GM19193 (cell line): ENCODE measurements around the gene FER.

Source experiments
- POLR2A ChIP-seq: IDR thresholded peaks from 4 replicates; pipeline ENCODE4 v1.6.1; 2011; ENCODE audit not compliant: insufficient read depth, insufficient read length; ENCODE audit errors: extremely low read depth

Gene FER

DNA sequence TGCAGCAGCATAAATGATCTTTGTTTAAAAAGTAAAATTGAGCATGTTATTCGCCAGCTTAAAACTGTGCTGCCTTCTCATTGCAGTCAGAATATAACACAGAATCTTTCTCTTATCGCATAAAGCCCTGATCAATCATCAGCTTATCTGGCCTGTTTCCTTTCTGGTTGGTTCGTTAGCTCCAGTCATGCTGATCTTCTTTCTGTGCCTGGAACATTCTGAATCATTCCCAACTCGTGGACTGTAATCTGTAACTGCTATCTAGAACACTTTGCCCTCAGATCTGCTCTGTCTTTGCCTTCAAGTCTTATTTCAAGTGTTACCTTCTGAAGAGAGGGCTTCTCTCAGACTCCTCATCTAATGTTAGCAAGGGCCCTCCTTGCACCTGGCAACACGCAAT, 11.9 kb upstream of the FER start:
- no peak for TF ChIP-seq POLR2A

DNA sequence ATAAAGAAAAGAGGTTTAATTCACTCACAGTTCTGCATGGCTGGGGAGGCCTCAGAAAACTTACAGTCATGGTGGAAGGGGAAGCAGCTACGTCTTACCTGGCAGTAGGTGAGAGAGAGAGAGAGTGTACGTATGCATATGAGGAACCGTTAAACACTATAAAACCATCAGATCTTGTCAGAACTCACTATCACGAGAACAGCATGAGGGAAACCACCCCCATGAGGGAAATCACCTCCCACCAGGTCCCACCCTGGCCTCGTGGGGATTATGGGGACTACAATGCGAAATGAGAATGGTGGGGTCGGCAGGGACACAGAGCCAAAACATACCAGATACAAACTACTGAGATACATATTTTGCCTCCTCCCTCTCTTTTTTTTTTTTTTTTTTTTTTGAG, 10.8 kb upstream of the FER start:
- TF ChIP-seq POLR2A: no peak

DNA sequence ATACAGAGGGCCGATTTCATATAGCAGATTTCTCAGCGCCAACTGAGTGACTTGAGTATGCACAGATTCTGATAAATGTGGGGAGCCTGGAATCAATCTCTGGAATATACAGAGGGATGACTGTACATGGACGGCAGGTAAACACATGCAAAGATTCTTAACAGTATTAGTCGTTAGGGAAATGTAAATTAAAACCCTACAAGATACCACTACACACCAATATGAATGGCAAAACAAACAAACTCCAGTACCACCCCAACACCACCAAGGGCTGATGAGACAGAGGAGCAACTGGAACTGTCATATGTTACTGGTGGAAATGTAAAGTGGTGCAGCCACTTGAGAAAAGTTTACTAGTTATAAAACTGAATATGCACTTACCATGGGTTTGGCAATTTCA, 8.3 kb upstream of the FER start:
- TF ChIP-seq POLR2A: no peak

DNA sequence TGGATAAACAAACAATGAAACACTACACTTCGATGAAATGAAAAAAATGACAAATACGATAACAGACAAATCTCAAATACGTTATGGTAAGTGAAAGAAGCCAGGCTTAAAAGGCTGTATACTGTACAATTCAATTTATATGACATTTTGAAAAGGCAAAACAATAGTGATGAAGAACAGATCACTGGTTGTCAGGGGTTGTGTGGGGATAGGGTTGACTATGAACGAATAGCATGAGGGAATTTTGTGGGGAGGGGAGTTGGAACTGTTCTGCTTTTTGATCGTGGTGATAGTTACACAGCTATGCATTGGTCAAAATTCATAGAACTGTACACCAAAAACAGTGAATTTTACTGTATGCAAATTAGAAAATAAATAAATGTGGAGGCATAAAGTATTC, 7.8 kb upstream of the FER start:
- TF ChIP-seq POLR2A: no peak

DNA sequence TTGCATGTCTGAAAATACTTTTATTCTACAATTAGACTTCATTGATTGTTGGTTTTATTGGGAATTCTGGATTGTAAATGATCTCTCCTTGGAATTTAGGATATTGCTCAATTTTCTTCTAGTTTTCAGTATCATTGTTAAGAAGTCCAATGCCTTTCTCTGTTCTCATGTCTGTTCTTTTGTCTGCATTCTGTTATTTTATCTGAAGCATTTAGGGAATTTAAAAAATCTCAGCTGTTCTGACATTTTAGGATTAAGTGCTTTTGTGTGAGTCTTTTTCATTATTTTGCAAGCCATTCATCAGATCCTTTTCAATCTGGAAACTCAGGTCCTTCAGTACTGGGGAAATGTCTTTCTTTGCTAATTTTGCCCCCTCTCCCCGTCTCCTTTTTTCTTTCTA, 4.4 kb upstream of the FER start:
- no peak for TF ChIP-seq POLR2A

DNA sequence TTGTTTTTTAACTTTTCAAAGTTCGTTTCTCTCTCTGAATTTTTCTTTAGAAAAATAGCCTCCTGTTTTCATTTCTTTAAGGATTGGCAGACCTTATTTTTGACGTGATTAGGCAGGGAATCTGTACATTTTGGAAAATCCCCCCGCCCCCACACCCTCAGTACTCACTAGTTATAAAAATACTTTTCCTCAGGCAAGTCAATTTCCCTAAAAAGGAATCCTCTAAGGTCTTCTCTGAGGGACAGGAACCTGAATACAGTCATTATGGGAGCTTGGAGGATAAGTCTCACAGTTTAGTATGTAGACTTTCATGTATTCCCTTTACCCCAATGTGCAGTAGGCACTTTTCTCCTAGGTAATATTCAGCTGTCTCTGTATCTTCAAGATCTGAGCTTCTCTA, 3.9 kb upstream of the FER start:
- no peak for TF ChIP-seq POLR2A

DNA sequence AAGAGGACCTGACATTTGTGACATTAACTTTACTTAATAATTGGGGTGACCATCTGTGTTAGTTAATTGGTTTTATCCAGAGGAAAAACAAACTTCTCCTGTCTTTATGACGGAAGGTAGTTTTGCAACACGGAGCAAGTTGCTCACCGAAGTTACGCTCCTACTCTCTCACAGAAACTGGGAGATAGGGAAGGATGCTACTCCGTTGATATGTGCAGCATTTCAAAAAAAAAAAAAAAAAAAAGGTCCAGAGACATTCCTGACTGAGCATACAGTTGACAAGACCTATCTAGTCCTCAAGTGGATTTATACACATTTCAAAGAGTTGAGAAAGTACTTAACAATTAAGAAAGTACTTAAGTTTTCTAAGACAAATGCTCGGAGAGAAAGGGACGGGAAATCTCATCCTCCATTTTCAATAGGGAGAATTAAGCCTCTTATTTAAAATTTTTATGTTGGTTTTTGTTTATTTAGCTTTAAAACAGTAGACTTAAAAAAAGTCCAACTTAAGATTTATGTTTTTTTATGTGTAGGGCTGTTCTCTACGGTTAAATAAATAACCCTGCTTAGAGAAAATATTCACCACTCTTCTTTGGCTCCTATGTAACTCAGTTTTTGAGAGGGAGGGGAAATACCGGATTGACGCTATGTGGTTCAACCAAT, 455 bp upstream of the FER start:
- TF ChIP-seq POLR2A: no peak

DNA sequence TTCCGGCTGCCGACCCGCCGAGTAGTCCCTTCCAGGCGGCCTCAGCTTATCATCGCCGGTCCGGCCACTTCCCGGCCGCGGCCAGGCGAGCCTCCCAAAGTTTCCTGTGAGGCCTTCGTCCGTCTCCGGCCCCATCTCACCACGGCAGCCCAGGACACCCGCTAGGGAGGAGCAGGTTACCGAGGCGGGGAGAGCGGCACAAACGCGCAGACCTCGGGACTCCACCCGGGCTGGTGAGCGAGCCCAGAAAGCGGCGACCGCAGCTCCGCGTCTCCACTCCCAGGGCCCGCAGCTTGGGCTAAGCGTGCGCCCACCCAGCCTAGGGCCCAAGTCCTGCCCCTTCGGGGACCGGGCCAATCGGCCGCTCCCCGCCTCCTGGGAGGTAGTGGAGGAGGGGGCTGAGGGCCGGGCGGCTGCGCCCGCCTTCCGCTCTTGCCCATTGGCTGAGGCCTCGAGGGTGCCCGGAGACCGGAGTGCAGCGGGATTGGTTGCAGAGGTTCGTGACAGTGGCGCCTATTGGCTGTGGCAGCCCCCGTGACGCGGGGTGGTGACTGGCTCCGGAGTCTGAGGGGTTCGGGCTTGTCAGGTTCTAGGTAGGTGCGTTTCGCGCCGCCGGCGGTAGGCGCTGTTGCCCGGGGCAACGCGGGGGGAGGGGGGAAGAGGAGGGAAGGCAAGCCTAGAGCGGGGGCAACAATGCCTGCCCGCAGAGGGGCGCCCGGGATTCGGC, 867 bp downstream of the FER start:
- TF ChIP-seq POLR2A: peak; percentile 99

DNA sequence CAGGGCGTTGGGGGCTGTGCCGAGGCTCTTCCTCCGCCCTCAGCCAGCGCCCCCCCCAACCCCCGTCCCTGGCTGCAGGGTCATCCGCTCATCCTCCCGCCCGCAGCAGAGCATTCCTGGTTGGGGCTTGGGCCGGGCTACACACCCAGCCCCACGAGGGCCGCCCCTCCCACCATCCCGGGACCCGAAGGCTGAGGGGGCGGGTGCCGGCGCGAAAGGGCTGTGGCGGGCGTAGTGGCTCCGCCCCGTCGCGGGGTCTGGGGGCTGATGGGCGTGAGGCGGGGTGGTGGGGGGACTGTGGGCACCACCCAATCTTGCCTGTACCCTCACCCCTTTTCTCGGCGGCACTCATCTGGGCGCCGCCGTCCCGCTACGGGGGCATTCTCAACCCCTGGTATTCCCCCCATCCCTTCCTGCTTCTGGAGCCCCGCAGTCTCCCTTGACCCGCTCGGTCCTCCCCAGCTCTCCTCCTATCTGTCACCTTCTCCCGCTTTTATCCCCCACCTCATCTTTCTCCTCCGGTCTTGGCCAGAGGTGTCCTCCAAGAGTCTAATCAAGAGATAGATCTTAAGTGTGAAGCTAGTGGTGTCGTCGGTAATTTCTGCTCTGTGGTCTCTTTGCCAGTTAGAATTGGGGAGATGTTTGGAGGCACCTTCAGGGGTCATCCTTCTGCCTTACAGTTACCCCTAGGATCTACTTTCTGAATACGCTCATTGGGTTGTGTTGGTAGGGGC, 1.6 kb downstream of the FER start:
- no peak for TF ChIP-seq POLR2A

DNA sequence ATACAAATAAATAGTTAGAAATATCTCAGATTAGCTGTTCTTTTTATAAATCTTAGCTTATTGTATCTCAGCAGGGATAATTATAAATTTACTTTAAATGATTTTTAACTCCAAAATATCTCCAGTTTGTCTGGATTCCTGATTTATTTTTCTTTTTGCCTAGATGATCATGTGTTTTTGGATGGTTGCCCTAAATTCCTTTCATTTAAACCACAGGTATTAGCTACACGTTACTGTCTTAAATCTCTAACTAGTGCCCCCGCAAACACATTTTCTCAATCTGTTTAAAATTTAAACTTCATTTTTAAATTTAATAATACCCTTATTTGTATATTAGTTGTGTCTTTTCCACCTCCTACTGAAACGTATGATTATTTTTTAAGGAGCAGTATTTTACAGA, 5.6 kb downstream of the FER start:
- no peak for TF ChIP-seq POLR2A

DNA sequence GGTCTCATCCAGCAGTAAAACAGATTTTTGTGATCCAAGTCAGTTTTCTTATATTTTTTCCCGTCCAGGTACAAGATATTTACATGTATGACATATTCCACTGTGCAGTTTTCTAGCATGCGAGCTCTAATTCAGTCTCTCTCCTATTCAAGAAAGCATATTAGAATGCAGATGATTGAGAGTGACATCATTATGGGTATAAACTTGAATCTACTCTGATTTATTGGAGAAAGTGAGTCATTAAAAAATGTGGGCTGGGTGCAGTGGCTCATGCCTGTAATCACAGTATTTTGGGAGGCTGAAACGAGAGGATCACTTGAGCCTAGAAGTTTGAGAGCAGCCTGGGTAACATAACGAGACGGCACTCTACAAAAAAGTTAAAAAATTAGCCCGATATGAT, 6.2 kb downstream of the FER start:
- no peak for TF ChIP-seq POLR2A

DNA sequence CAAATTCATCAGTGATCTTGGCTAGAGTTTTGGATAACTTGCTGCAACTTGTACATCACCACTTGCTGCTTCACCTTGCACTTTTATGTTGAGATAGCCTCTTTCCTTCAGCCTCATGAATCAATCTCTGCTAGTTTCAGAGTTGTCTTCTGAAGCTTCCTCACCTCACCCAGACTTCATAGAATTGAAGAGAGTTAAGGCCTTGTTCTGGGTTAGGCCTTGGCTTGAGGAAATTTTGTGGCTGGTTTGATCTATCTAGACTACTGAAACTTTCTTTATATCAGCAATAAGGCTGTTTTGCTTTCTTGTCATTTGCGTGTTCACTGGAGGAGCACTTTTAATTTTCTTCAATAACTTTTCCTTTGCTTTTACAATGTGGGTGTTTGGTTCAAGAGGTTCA, 12.8 kb downstream of the FER start:
- no peak for TF ChIP-seq POLR2A

DNA sequence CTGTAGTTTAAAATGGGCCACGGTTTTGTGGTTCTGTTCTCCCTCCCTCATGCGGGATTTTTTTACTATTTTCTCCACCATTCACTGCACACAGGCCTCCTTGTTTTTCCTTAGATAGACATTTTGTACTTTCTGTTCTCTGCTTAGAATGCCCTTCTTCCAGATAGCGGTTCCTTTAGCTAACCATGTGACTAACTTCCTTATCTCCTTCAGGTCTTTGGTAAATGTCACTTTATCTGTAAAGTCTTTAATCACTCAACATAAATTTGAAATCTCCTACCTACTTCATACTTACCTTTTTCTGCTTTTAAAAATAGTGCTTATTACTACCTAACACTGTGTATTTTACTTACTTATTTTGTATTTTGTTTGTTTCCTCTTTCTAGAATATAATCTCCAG, 15.0 kb downstream of the FER start:
- TF ChIP-seq POLR2A: no peak

DNA sequence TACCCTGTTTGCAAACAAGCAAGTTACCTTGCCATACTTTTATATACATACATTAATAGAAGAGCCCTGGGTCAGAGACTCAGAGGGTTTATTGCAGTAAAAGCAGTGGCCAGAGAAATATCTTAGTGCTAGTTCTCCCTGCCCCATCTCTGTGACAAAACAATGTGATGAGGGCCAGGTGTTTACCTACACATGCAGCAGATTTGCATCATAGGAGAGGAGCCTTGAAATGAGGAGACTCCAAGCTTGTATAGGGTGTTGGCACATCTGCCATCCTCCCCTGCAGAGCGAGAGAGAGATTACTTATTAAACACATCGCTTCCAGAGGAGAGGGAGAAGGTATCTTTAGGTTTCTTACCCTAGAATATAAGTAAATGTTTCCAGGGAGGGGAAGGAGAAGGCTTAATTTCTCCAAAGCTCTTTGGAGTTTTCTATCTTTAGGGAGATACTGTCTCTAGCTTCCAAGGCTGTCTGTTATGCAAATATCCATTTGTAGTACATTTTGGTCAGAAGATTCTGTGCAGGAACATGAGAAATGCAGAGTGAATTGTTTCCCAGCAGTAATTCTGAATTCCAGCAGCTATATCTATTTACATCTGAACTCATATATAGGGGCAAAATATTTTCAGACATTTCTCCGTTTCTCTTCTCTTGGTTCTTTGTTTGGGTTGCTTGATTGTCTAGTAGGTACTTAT, 15.7 kb downstream of the FER start:
- no peak for TF ChIP-seq POLR2A

DNA sequence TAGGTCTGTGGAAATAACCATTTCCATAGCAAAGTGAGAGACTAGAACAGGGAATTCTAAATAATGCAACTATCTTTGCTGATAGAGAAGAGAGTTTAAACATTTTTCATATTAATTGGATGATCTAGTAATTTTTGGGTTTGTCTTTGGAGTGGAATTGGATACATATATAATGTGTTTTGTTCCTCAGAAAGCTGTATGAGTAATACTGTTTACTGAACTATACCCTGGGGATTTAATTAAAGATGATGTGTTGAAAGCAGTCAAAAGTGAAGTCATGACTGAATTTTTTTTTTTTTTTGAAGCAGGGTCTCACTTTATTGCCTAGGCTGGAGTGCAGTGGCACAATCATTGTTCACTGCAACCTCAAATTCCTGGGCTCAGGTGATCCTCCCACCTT, 17.9 kb downstream of the FER start:
- TF ChIP-seq POLR2A: no peak
